ENCODE measurements around the gene GGT5. TPM values are rescaled to one million over a fixed set of nuclear protein-coding genes. Genes with fewer than 3 reads are reported as not detected.

The GGT5 gene
- total RNA-seq, 1 donor from 2014 or later = 2.6 TPM

- DNase-seq = no peak
Measured at GRCh38 chr22:24181996-24182899, 62.6 kb downstream of the GGT5 start.

GRCh38 chr22:24181088-24181995 is 63.5 kb downstream of the GGT5 start, which contains the start of gene SUSD2:
SUSD2 (plus strand) TSS chr22:24181487; CDS start chr22:24181520, 33 bp downstream.
- DNase-seq = no peak

DNA sequence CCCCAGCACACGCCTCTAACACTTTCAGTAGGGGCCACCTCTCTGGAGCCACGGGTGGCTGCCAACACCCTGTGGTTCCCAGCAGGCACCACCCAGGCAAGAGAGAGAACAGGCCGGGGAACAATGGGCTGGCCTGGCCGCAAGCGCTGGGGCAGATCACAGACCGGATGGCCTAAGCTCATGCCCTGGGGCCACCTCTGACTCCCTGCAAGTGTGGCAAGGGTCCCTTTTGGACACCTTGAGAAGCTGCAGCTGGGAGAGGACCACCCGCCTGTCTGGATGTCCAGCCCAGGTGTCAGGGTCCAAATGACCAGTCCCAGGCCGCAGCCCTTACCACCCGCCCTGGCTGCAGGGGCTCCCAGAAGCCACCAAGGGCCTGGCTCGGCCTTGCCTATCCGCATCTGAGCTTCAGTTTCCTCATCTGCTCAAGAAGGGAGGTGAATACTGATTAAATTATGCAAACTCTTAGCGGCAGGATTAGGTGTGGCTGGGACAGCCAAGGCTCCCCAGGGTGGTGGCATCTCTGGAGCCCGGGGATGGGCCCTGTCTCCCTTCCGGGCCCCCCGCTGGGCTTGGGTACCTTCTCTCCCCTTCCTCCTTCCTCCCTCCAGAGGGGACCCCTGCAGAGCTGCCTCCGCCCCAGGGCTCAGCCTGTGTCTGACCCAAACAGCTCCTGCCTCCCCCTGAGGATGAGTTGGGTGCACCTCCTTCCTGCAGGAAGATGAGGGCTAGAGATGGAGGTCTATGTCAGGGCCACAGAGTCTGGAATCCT is 64.4 kb downstream of the GGT5 start:
- DNase-seq = no peak

- DNase-seq = no peak
Measured at GRCh38 chr22:24179478-24180210, 65.2 kb downstream of the GGT5 start.

DNA sequence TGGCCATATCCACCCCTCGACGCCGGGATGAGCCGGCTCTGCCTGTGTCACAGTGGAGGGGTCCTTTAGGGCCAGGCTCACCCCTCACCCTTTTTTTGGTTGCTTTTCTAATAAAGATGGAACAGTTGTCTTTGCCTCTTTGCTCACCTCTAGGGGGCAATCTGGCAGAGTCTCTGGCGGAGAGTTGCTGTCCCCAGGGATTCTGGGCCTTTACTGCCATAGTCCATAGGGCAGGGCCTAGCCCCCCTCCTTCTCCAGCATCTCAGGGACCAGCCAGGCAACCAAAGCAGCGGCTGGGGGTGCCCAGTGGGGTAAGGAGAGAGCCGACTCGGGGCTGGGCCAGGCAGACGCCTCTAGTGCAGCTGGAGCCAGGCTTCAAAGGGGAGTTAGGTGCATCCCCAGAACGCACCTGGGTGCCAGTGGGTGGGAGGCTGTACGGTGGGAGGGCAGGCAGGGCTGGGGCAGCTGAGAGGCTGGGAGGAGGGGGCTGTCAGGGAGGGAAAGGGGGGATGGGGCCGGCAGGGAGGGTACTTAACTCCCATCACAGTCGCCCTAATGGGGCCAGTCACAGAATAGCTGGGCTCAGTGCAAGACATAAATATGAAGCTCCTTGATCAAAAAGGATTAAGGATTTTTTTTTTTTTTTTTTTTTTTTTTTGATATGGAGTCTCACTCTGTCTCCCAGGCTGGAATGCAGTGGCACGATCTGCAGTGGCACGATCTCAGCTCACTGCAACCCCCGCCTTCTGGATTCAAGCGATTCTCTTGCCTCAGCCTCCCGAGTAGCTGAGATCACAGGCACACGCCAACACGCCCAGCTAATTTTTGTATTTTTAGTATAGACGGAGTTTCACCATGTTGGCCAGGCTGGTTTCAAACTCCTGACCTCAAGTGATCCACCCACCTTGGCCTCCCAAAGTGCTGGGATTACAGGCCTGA is 66.1 kb downstream of the GGT5 start:
- DNase-seq = no peak

GRCh38 chr22:24178021-24178431 is 66.9 kb downstream of the GGT5 start:
- no peak for DNase-seq

DNA sequence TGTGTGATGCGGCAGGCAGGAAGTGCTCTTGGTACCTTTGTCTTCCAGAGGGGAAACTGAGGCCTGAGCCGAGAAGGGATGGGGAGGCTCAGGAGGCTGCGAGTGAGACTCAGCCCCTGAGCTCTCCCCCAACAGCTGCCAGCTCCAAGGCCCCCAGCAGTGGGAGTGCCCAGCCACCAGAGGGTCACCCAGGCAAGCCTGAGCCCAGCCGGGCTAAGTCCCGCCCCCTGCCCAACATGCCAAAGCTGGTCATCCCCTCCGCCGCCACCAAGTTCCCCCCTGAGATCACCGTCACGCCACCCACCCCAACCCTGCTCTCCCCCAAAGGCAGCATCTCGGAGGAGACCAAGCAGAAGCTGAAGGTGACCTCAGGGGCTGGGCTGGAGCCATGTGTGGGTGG is 67.4 kb downstream of the GGT5 start:
- DNase-seq = no peak

DNA sequence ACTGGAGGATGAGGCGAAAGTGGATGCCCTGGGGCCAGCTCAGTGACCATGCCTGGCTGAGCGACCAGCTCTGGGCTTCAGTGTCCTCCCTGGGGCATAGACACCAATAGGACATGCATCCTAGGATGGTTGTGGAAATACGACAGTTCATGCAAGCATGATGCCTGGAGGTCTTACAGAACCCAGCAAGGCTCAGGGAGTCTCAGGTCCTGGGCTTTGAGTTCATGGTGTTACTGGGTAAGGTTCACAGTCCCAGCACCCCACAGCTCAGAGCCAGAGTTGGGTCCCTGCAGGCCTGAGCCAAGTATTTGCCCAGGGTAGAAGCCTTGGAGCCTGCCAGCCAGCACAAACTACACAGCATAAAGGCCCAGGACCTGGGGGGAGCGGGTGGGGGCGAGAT is 67.8 kb downstream of the GGT5 start:
- no peak for DNase-seq

DNA sequence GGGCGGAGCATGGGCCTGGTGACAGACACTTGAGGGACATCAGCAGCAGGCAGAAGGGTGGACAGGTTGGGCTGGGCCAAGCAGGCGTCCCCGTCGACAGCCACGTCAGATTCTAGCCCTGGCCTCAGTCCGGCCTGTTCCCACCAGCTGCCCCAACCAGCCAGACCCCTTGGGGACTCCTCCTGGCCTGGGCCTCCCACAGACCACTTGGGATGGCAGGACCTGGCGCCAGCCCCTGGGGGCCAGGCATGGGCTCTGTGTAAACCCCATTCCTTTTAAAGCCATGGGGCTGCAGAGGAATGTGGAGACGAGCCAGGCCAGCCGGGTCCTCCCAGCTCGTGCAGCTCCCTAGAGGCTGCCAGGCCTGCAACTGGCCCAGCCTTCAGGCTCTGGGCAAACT is 68.3 kb downstream of the GGT5 start:
- DNase-seq = no peak

DNA sequence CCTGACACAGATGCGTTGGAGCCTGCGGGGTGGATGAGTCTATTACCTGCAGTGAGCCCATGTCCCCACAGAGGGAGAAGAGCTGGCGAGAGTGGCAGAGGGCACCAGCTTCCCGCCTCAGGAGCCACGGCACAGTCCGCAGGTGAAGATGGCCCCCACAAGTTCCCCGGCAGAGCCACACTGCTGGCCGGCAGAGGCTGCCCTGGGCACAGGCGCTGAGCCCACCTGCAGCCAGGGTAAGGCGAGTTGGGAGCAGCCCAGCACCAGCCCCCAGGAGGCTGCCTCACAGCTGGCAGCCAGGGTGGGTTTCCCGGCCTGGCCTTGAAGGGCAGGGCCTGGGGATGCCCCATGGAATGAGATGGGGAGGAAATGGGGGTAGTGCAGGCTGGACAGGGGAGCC is 68.8 kb downstream of the GGT5 start:
- DNase-seq = no peak

DNA sequence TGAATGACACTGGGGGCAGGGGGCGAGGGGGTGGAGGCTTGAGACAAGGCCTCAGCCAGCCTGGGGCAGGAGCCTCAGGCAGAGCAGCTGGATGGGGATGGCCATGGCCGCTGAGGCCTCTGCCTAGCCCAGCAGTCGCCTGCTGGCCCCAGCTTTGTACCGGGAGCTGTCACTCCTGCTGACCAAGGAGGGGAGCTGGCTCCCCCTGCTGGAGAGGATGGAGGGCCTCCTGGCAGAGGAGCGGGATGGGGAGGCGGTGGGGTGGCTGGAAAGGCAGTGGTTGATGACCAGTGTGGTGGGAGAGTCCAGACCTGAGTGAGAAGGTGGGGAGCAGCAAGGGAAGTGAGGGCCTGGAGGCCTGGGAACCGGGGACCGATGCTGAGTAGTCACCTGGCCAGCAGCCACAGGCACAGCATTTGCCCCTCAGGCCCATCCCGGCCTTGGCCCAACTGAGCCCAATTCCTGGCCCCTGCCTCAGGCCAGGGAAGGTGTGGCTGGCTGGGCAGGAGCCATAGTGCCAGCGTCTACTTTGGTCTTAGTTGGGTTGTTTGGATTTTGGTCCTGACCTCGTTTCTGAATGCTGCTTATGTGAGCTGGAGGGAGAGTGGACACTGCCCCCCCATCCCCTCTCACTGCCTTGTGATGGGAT is 69.6 kb downstream of the GGT5 start:
- peak; percentile 18 for DNase-seq

- no peak for DNase-seq
Measured at GRCh38 chr22:24171822-24172221, 73.1 kb downstream of the GGT5 start.

GRCh38 chr22:24170632-24171031 is 74.2 kb downstream of the GGT5 start:
- DNase-seq = no peak

DNA sequence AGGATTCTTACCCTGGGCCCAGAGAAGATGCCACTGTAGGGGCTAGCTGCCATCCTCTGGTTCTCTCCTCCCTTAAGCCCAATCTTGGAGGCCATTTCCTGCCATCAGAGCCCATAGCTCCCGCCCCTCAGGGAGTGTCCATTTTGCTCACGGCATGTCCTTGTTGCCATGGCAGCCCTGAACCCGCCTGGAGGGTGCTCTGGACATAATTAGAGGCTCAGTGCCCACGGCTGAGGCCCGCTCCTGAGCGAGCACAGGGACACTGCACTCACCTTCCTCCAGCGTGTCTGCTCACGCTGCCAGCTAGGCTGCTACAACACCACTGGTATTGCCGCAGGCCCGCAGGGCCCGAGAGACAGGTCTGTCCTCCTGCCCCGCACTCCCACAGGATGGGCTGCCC is 74.7 kb downstream of the GGT5 start:
- no peak for DNase-seq

Other genes starting within 250 kb of the GGT5 start
- not detected for gene GSTT4, start 239.6 kb downstream of the GGT5 start, total RNA-seq
- 39.1 TPM for gene CABIN1, start 233.8 kb downstream of the GGT5 start, total RNA-seq
- gene SUSD2, start 63.6 kb downstream of the GGT5 start, total RNA-seq = 0.99 TPM
- 28.8 TPM for gene SPECC1L, start 25.7 kb upstream of the GGT5 start, total RNA-seq
- gene ADORA2A, start 182.5 kb upstream of the GGT5 start, total RNA-seq = 2.7 TPM

All from skin of body (tissue), 2 donors.